GM19395 (cell line): Measurements from ENCODE around the gene MPPE1.
A peak's percentile ranks its signal among the peaks of the same experiment; 100 is the strongest.
"Not testable (repeated sequence)": the region's sequence is repeated elsewhere in the genome, so short reads cannot be mapped to it uniquely, and the experiment has no call there.

Experiments used
- ATAC-seq: cut with Tn5 transposase; IDR thresholded peaks from one replicate; pipeline ENCODE4 v1.9.1; 2021; ENCODE audit warnings: mild to moderate bottlenecking, moderate library complexity; ENCODE audit not compliant: unreplicated experiment

The MPPE1 gene

GRCh38 chr18:11908182-11909060 is at the start of gene MPPE1:
Gene MPPE1, minus strand, starts transcription at chr18:11908317. Its CDS starts 11,053 bp downstream, at chr18:11897264.
- peak; percentile 85 for ATAC-seq

- ATAC-seq, result no peak
These were observed 49.5 kb upstream of the MPPE1 start for GRCh38 chr18:11957636-11958035.

GRCh38 chr18:11956371-11957308 is 48.5 kb upstream of the MPPE1 start:
- no peak for ATAC-seq

GRCh38 chr18:11955239-11956029 is 47.3 kb upstream of the MPPE1 start:
- ATAC-seq, result no peak

GRCh38 chr18:11953113-11953512 is 45.0 kb upstream of the MPPE1 start:
- ATAC-seq, result no peak

- ATAC-seq, result no peak
These were observed 43.3 kb upstream of the MPPE1 start for GRCh38 chr18:11951390-11951851.

GRCh38 chr18:11950824-11951223 is 42.7 kb upstream of the MPPE1 start:
- ATAC-seq, result no peak

- no peak for ATAC-seq
These were observed 40.9 kb upstream of the MPPE1 start for GRCh38 chr18:11948852-11949523.

- peak; percentile 87 for ATAC-seq
These were observed 39.4 kb upstream of the MPPE1 start for GRCh38 chr18:11947214-11948191.

- peak; percentile 18 for ATAC-seq
These were observed 38.6 kb upstream of the MPPE1 start for GRCh38 chr18:11946756-11947155.

- ATAC-seq, result not testable (repeated sequence)
These were observed 37.9 kb upstream of the MPPE1 start for GRCh38 chr18:11945834-11946659.

GRCh38 chr18:11944786-11945185 is 36.7 kb upstream of the MPPE1 start:
- no peak for ATAC-seq

GRCh38 chr18:11944252-11944651 is 36.1 kb upstream of the MPPE1 start:
- no peak for ATAC-seq

- no peak for ATAC-seq
These were observed 35.4 kb upstream of the MPPE1 start for GRCh38 chr18:11943551-11943950.

GRCh38 chr18:11940956-11941355 is 32.8 kb upstream of the MPPE1 start:
- no peak for ATAC-seq

- ATAC-seq, result no peak
These were observed 29.9 kb upstream of the MPPE1 start for GRCh38 chr18:11937874-11938478.

GRCh38 chr18:11932393-11932792 is 24.3 kb upstream of the MPPE1 start:
- no peak for ATAC-seq

GRCh38 chr18:11927497-11927896 is 19.4 kb upstream of the MPPE1 start:
- no peak for ATAC-seq
